Measurements from ENCODE around the gene WFIKKN2.
A peak's percentile ranks its signal among the peaks of the same experiment; 100 is the strongest.

The WFIKKN2 gene

DNA sequence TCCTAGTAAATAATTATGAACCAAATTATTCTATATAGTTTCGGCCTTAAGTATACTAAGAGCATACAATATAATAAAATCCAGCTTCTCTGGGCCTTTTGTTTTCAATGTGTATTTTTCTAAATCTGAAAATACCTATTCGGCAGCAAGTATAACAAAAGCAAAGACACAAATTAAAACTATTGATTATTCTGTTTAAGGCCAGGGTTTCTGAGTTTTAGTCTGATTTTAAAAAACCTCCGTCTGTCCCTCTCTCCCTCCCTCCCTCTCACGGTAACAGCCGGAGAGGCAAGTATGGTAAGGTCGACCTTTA, 29.3 kb downstream of the WFIKKN2 start:
- peak overlapping the region; percentile 78 for H3K4me2 ChIP-seq (ENCODE audit: low read length)
- H3K27me3 ChIP-seq (ENCODE audit: insufficient read depth, low read length) = no peaks in the 10 kb centered on the region
- TF ChIP-seq EZH2 (IDR thresholded peaks at IDR 0.05; ENCODE audit: borderline replicate concordance, low read length) = no peak
- TF ChIP-seq CTCF (IDR thresholded peaks at IDR 0.05; ENCODE audit: low read length) = no peak
- H3K9ac ChIP-seq (ENCODE audit: low read length) = peak overlapping the region; percentile 85
- H3K27ac ChIP-seq (ENCODE audit: low read depth, low read length, poor library complexity, severe bottlenecking) = peak overlapping the region; percentile 44
- H4K20me1 ChIP-seq (ENCODE audit: insufficient read depth, low read length) = no peaks in the 10 kb centered on the region
- H3K36me3 ChIP-seq (ENCODE audit: insufficient read depth, low read length) = peaks cover 16% of the 10 kb centered on the region; the same call in 1 of the 2 replicates
- H3K4me1 ChIP-seq (ENCODE audit: insufficient read depth, low read length, severe bottlenecking) = peaks cover 29% of the 10 kb centered on the region
- H3K9me2 ChIP-seq (ENCODE audit: low read depth, low read length) = no peaks in the 10 kb centered on the region
- H2AFZ ChIP-seq (ENCODE audit: low read length) = no peak overlapping the region
- H3K4me3 ChIP-seq (ENCODE audit: low read depth, low read length, poor library complexity, severe bottlenecking) = peak overlapping the region; percentile 75
- no peaks in the 10 kb centered on the region for H3K9me3 ChIP-seq (ENCODE audit: low read length)
- H3K79me2 ChIP-seq (ENCODE audit: insufficient read depth, low read length) = peaks cover 12% of the 10 kb centered on the region
- no peaks in the 10 kb centered on the region for H3F3A ChIP-seq (ENCODE audit: insufficient read depth, low read length)

- H3K4me3 ChIP-seq (ENCODE audit: low read depth, low read length, poor library complexity, severe bottlenecking) = peak overlapping the region; percentile 75
- no peak overlapping the region for H2AFZ ChIP-seq (ENCODE audit: low read length)
- H3K4me1 ChIP-seq (ENCODE audit: insufficient read depth, low read length, severe bottlenecking) = peaks cover 29% of the 10 kb centered on the region
- no peak for TF ChIP-seq CTCF (IDR thresholded peaks at IDR 0.05; ENCODE audit: low read length)
- H3F3A ChIP-seq (ENCODE audit: insufficient read depth, low read length) = no peaks in the 10 kb centered on the region
- H3K79me2 ChIP-seq (ENCODE audit: insufficient read depth, low read length) = peaks cover 12% of the 10 kb centered on the region
- H3K27ac ChIP-seq (ENCODE audit: low read depth, low read length, poor library complexity, severe bottlenecking) = peak overlapping the region; percentile 44
- H3K9me2 ChIP-seq (ENCODE audit: low read depth, low read length) = no peaks in the 10 kb centered on the region
- H3K4me2 ChIP-seq (ENCODE audit: low read length) = peak overlapping the region; percentile 78
- peak overlapping the region; percentile 85 for H3K9ac ChIP-seq (ENCODE audit: low read length)
- no peaks in the 10 kb centered on the region for H3K27me3 ChIP-seq (ENCODE audit: insufficient read depth, low read length)
- H3K36me3 ChIP-seq (ENCODE audit: insufficient read depth, low read length) = peaks cover 16% of the 10 kb centered on the region; the same call in 1 of the 2 replicates
- no peaks in the 10 kb centered on the region for H3K9me3 ChIP-seq (ENCODE audit: low read length)
- H4K20me1 ChIP-seq (ENCODE audit: insufficient read depth, low read length) = no peaks in the 10 kb centered on the region
Measured at GRCh38 chr17:50865060-50865867, 29.9 kb downstream of the WFIKKN2 start.

GRCh38 chr17:50865868-50866260, 30.5 kb downstream of the WFIKKN2 start:
- Histone ChIP-seq H3K27ac (ENCODE audit: low read depth, low read length, poor library complexity, severe bottlenecking) (peak overlapping the region; percentile 44), H3K9ac (ENCODE audit: low read length) (peak overlapping the region; percentile 85), H3K4me3 (ENCODE audit: low read depth, low read length, poor library complexity, severe bottlenecking) (peak overlapping the region; percentile 75), H3K36me3 (ENCODE audit: insufficient read depth, low read length) (peaks cover 16% of the 10 kb centered on the region; the same call in 1 of the 2 replicates), H3K4me2 (ENCODE audit: low read length) (peak overlapping the region; percentile 78), H3F3A (ENCODE audit: insufficient read depth, low read length) (no peaks in the 10 kb centered on the region), H3K9me2 (ENCODE audit: low read depth, low read length) (no peaks in the 10 kb centered on the region), H3K79me2 (ENCODE audit: insufficient read depth, low read length) (peaks cover 12% of the 10 kb centered on the region), H3K27me3 (ENCODE audit: insufficient read depth, low read length) (no peaks in the 10 kb centered on the region), H2AFZ (ENCODE audit: low read length) (no peak overlapping the region), H3K4me1 (ENCODE audit: insufficient read depth, low read length, severe bottlenecking) (peaks cover 29% of the 10 kb centered on the region), H4K20me1 (ENCODE audit: insufficient read depth, low read length) (no peaks in the 10 kb centered on the region), H3K9me3 (ENCODE audit: low read length) (no peaks in the 10 kb centered on the region)
- TF ChIP-seq EZH2 (IDR thresholded peaks at IDR 0.05; ENCODE audit: borderline replicate concordance, low read length) = no peak
- TF ChIP-seq CTCF (IDR thresholded peaks at IDR 0.05; ENCODE audit: low read length) = no peak

All from OCI-LY1 (cell line).